Panc1 (cell line): ENCODE measurements around the gene WDR93. TPM values are rescaled to one million over a fixed set of nuclear protein-coding genes. Genes with fewer than 3 reads are reported as not detected.

Experiments used
- ATAC-seq: fragments of 200-7000 bp; cut with Tn5 transposase; 2 replicates; pipeline ENCODE4 v1.9.1; 2020; ENCODE audit warnings: mild to moderate bottlenecking, moderate library complexity
- BruUV-seq: library from RNA; stranded (reverse); fragments of 400-500 nt; replicated peaks from 2 replicates; lab custom pipeline; 2021; lab: Mats Ljungman, UMichigan
- CTCF ChIA-PET: fragments of 300-600 bp; sonication (Branson Sonifier 250); formaldehyde crosslinking; loops from one replicate; lab custom pipeline; 2022; ENCODE audit warnings: antibody characterized with exemption; lab: Charles Lee
- POLR2A ChIA-PET: fragments of 300-600 bp; sonication (Branson Sonifier 250); formaldehyde crosslinking; loops from one replicate; lab custom pipeline; 2022; ENCODE audit warnings: antibody characterized with exemption; lab: Charles Lee
- DNase-seq: peaks from one replicate; pipeline ENCODE4 v3.0.0-alpha.2; 2010; ENCODE audit warnings: low read depth, low spot score
- H3K27ac ChIP-seq: 2 replicates; pipeline ENCODE4 v1.5.1; 2011; ENCODE audit warnings: mild to moderate bottlenecking, low read length, inconsistent platforms
- H3K27me3 ChIP-seq: fragments of 200-500 bp; sonication (Bioruptor generic); 2 replicates; pipeline ENCODE4 v1.6.0; 2014; ENCODE audit warnings: low read length, inconsistent platforms; ENCODE audit not compliant: control insufficient read depth, insufficient read depth
- H3K36me3 ChIP-seq: fragments of 200-500 bp; sonication (Bioruptor generic); 2 replicates; pipeline ENCODE4 v1.5.1; 2014; ENCODE audit warnings: inconsistent platforms, mild to moderate bottlenecking, low read length, moderate library complexity; ENCODE audit not compliant: control insufficient read depth, insufficient read depth
- H3K4me1 ChIP-seq: 2 replicates; pipeline ENCODE4 v1.5.1; 2011; ENCODE audit warnings: inconsistent platforms, mild to moderate bottlenecking, low read length, moderate library complexity; ENCODE audit not compliant: control insufficient read depth, insufficient read depth
- H3K4me3 ChIP-seq, 2 experiments: 2 replicates each; pipeline ENCODE4 v1.5.1; 2011 to 2012; ENCODE audit warnings: low read depth in 2 of 2, low read length in 2 of 2, mild to moderate bottlenecking in 2 of 2, inconsistent platforms in 1 of 2, moderate library complexity in 1 of 2
- H3K9me3 ChIP-seq: fragments of 200-500 bp; sonication (Bioruptor generic); 2 replicates; pipeline ENCODE4 v1.5.1; 2014; ENCODE audit warnings: low read depth, mild to moderate bottlenecking, inconsistent platforms, low read length, moderate library complexity; ENCODE audit not compliant: control insufficient read depth, insufficient read depth
- POLR2AphosphoS5 ChIP-seq: IDR thresholded peaks from 2 replicates; pipeline ENCODE4 v1.6.1; 2012; ENCODE audit warnings: mild to moderate bottlenecking, low read depth, low read length, moderate library complexity
- SIN3A ChIP-seq: IDR thresholded peaks from 2 replicates; pipeline ENCODE4 v1.6.1; 2012; ENCODE audit warnings: low read depth, mild to moderate bottlenecking, low read length, moderate library complexity, borderline replicate concordance; ENCODE audit not compliant: insufficient read depth
- TCF7L2 ChIP-seq: IDR thresholded peaks from 2 replicates; pipeline ENCODE4 v1.6.1; 2011; ENCODE audit warnings: mild to moderate bottlenecking, low read depth, low read length, inconsistent platforms
- in situ Hi-C: cut with HindIII; loops from 2 replicates; pipeline ENCODE4 v1.10.0; 2016; ENCODE audit warnings: low sequenced_read_pairs, low pct_unique_long_range_greater_than_20kb
- intact Hi-C: fragments of 100-400 bp; cut with micrococcal nuclease; formaldehyde crosslinking; loops from one replicate; pipeline ENCODE4 v1.10.0; 2022; ENCODE audit not compliant: unreplicated experiment
- total RNA-seq: library from RNA; stranded (reverse); gene quantifications from one replicate; pipeline ENCODE4 v1.2.1, GENCODE V29; 2021; ENCODE audit not compliant: unreplicated experiment
- TF ChIP-seq, protein P1 (sequence below), 2 experiments: IDR thresholded peaks; 2 replicates each; pipeline ENCODE4 v1.6.1; 2011 to 2012; ENCODE audit warnings: low read depth in 2 of 2, control low read depth in 1 of 2, low read length in 1 of 2, mild to moderate bottlenecking in 1 of 2, moderate library complexity in 1 of 2; ENCODE audit not compliant: insufficient read depth in 1 of 2
- TF ChIP-seq, protein P2 (sequence below): fragments of 450-650 bp; IDR thresholded peaks from 2 replicates; pipeline ENCODE4 v1.5.1; 2017; ENCODE audit warnings: mild to moderate bottlenecking

WDR93 gene
- total RNA-seq, 1 experiment from 2014 or later: 0.18 TPM

- ATAC-seq (no peak), DNase-seq (no peak)
- in situ Hi-C loops (no loop called here), intact Hi-C loops (no loop called here)
- Histone ChIP-seq H3K4me1 (no peaks in the 10 kb centered on the region), H3K4me3 (no peak overlapping the region), H3K9me3 (no peaks in the 10 kb centered on the region), H3K36me3 (no peaks in the 10 kb centered on the region), H3K27me3 (no peaks in the 10 kb centered on the region), H3K27ac (no peak overlapping the region)
- POLR2A ChIA-PET: interaction anchor here (0.6 kb wide), 1 partner anchor 42 kb away, joined by 6 read pairs; no protein-coding TSS in a partner anchor
- no peak for TF ChIP-seq SIN3A
- TF ChIP-seq, protein P1, sequence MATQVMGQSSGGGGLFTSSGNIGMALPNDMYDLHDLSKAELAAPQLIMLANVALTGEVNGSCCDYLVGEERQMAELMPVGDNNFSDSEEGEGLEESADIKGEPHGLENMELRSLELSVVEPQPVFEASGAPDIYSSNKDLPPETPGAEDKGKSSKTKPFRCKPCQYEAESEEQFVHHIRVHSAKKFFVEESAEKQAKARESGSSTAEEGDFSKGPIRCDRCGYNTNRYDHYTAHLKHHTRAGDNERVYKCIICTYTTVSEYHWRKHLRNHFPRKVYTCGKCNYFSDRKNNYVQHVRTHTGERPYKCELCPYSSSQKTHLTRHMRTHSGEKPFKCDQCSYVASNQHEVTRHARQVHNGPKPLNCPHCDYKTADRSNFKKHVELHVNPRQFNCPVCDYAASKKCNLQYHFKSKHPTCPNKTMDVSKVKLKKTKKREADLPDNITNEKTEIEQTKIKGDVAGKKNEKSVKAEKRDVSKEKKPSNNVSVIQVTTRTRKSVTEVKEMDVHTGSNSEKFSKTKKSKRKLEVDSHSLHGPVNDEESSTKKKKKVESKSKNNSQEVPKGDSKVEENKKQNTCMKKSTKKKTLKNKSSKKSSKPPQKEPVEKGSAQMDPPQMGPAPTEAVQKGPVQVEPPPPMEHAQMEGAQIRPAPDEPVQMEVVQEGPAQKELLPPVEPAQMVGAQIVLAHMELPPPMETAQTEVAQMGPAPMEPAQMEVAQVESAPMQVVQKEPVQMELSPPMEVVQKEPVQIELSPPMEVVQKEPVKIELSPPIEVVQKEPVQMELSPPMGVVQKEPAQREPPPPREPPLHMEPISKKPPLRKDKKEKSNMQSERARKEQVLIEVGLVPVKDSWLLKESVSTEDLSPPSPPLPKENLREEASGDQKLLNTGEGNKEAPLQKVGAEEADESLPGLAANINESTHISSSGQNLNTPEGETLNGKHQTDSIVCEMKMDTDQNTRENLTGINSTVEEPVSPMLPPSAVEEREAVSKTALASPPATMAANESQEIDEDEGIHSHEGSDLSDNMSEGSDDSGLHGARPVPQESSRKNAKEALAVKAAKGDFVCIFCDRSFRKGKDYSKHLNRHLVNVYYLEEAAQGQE (IDR thresholded peaks at IDR 0.05; ENCODE audit: insufficient read depth in 1 of 2, low read depth in 2 of 2, low read length in 1 of 2): no peak
- TF ChIP-seq, protein P2, sequence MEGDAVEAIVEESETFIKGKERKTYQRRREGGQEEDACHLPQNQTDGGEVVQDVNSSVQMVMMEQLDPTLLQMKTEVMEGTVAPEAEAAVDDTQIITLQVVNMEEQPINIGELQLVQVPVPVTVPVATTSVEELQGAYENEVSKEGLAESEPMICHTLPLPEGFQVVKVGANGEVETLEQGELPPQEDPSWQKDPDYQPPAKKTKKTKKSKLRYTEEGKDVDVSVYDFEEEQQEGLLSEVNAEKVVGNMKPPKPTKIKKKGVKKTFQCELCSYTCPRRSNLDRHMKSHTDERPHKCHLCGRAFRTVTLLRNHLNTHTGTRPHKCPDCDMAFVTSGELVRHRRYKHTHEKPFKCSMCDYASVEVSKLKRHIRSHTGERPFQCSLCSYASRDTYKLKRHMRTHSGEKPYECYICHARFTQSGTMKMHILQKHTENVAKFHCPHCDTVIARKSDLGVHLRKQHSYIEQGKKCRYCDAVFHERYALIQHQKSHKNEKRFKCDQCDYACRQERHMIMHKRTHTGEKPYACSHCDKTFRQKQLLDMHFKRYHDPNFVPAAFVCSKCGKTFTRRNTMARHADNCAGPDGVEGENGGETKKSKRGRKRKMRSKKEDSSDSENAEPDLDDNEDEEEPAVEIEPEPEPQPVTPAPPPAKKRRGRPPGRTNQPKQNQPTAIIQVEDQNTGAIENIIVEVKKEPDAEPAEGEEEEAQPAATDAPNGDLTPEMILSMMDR: no peak
- TF ChIP-seq POLR2AphosphoS5: no peak
- no peak for TF ChIP-seq TCF7L2
- CTCF ChIA-PET: interaction anchor here (0.6 to 1.0 kb wide), 2 partner anchors 9 to 23 kb away, joined by 4 read pairs; no protein-coding TSS in a partner anchor
- no TSS peak for BruUV-seq
Observed at GRCh38 chr15:89731275-89731674, 40.7 kb downstream of the WDR93 start.

- H3K4me3 ChIP-seq: no peak overlapping the region
- CTCF ChIA-PET: no interaction called here
Observed at GRCh38 chr15:89732451-89733172, 42.0 kb downstream of the WDR93 start.

More at GRCh38 chr15:89732451-89733172, 42.0 kb downstream of the WDR93 start:
- H3K27me3 ChIP-seq: no peaks in the 10 kb centered on the region
- ATAC-seq: no peak
- TF ChIP-seq SIN3A: no peak
- no peak for TF ChIP-seq TCF7L2
- no peak for TF ChIP-seq POLR2AphosphoS5
- TF ChIP-seq, protein P2: no peak; the same call in 1 of the 2 replicates
- TF ChIP-seq, protein P1 (IDR thresholded peaks at IDR 0.05; ENCODE audit: insufficient read depth in 1 of 2, low read depth in 2 of 2, low read length in 1 of 2): no peak
- no peak overlapping the region for H3K27ac ChIP-seq
- H3K36me3 ChIP-seq: no peaks in the 10 kb centered on the region
- no peaks in the 10 kb centered on the region for H3K4me1 ChIP-seq
- intact Hi-C loops (no loop called here), in situ Hi-C loops (no loop called here)
- POLR2A ChIA-PET: no interaction called here
- DNase-seq: no peak
- no peaks in the 10 kb centered on the region for H3K9me3 ChIP-seq
- BruUV-seq: no TSS peak
